Measurements from ENCODE around the gene RERE. TPM values are rescaled to one million over a fixed set of nuclear protein-coding genes. Genes with fewer than 3 reads are reported as not detected.

The RERE gene
- total and polyA plus RNA-seq, 2 experiments from 2014 or later: 148 to 170 TPM

DNA sequence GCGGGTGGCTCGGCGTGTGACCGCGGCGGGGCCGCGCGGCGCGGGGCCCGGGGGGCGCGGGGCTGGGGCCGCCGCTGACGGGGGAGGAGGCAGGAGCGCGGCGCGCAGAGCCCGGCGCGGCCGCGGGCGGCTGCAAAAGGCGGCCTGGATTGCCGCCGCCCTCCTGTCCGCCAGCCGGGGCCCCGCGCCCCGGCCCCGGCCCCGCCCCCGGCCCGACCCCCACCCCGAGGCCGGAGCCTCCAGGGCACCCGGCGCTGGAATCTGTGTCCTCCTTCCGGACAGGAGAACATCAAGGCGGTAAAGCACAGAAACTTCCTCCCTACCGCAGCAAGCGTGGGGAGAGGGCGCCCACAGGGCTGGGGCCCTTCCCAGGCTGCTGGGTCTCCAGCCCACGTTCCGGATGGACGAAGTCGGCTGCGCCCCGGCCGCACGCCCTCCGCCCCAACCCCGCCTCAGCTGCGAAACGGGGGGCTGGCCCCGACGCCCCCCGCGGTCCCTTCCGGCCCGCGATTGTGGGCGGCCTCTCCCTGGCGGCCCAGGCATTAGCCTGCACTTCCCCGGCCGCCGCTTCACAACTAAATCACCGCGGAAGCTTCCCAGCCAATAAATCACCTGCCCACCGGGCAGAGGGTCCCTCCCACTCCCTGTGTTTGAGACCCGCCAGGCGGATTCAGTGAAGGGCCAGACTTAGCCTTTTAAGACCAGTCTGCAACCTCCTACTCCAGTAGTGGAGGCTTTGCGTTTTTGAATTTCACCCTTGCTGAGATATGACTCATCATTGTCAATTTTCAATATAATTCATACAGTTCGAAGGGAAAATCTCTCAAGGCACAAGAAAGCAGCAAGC lies 393.5 kb downstream of the RERE start:
- DNase-seq (ENCODE audit: low spot score): peak; percentile 87
- H3K9me3 Mint-ChIP-seq: no peaks in the 10 kb centered on the region; the same call in 2 of the 3 replicates
- ATAC-seq: peak; percentile 71
- H3K79me2 ChIP-seq (replicated peaks; ENCODE audit: insufficient read depth): peaks cover 57% of the 10 kb centered on the region
- peak overlapping the region; percentile 76 for H3K4me3 Mint-ChIP-seq
- peaks cover 51% of the 10 kb centered on the region for H3K4me1 ChIP-seq (ENCODE audit: insufficient read depth)
- H3K27me3 ChIP-seq (ENCODE audit: insufficient read depth): no peaks in the 10 kb centered on the region
- peak overlapping the region; percentile 93 for H3K4me2 ChIP-seq
- peaks cover 9% of the 10 kb centered on the region; the same call in 1 of the 2 replicates for H3F3A ChIP-seq (replicated peaks; ENCODE audit: low read depth)
- no peak overlapping the region for H2AFZ ChIP-seq
- no peaks in the 10 kb centered on the region for H3K36me3 ChIP-seq (ENCODE audit: insufficient read depth)
- peaks cover 16% of the 10 kb centered on the region for H3K27me3 Mint-ChIP-seq (ENCODE audit: insufficient read depth, low read depth, poor library complexity)
- peaks cover 4% of the 10 kb centered on the region; the same call in 1 of the 2 replicates for H3K9me2 ChIP-seq (ENCODE audit: insufficient read depth)
- peaks cover 28% of the 10 kb centered on the region for H4K20me1 ChIP-seq (replicated peaks; ENCODE audit: insufficient read depth)
- peak overlapping the region; percentile 78 for H3K4me3 ChIP-seq
- no peak for TF ChIP-seq STAT1 (IDR thresholded peaks at IDR 0.05; ENCODE audit: unreplicated experiment)
- TF ChIP-seq, protein P1, sequence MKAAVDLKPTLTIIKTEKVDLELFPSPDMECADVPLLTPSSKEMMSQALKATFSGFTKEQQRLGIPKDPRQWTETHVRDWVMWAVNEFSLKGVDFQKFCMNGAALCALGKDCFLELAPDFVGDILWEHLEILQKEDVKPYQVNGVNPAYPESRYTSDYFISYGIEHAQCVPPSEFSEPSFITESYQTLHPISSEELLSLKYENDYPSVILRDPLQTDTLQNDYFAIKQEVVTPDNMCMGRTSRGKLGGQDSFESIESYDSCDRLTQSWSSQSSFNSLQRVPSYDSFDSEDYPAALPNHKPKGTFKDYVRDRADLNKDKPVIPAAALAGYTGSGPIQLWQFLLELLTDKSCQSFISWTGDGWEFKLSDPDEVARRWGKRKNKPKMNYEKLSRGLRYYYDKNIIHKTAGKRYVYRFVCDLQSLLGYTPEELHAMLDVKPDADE (IDR thresholded peaks at IDR 0.05): no peak
- TF ChIP-seq ZNF114 (CRISPR knock-in tag; IDR thresholded peaks at IDR 0.05): no peak
- TF ChIP-seq POLR2AphosphoS5 (IDR thresholded peaks at IDR 0.05; ENCODE audit: low read depth): peak; percentile 18; the same call in 1 of the 2 replicates
- TF ChIP-seq CREB1 (CRISPR knock-in tag; IDR thresholded peaks at IDR 0.05; ENCODE audit: low read depth): no peak
- TF ChIP-seq, protein P2, sequence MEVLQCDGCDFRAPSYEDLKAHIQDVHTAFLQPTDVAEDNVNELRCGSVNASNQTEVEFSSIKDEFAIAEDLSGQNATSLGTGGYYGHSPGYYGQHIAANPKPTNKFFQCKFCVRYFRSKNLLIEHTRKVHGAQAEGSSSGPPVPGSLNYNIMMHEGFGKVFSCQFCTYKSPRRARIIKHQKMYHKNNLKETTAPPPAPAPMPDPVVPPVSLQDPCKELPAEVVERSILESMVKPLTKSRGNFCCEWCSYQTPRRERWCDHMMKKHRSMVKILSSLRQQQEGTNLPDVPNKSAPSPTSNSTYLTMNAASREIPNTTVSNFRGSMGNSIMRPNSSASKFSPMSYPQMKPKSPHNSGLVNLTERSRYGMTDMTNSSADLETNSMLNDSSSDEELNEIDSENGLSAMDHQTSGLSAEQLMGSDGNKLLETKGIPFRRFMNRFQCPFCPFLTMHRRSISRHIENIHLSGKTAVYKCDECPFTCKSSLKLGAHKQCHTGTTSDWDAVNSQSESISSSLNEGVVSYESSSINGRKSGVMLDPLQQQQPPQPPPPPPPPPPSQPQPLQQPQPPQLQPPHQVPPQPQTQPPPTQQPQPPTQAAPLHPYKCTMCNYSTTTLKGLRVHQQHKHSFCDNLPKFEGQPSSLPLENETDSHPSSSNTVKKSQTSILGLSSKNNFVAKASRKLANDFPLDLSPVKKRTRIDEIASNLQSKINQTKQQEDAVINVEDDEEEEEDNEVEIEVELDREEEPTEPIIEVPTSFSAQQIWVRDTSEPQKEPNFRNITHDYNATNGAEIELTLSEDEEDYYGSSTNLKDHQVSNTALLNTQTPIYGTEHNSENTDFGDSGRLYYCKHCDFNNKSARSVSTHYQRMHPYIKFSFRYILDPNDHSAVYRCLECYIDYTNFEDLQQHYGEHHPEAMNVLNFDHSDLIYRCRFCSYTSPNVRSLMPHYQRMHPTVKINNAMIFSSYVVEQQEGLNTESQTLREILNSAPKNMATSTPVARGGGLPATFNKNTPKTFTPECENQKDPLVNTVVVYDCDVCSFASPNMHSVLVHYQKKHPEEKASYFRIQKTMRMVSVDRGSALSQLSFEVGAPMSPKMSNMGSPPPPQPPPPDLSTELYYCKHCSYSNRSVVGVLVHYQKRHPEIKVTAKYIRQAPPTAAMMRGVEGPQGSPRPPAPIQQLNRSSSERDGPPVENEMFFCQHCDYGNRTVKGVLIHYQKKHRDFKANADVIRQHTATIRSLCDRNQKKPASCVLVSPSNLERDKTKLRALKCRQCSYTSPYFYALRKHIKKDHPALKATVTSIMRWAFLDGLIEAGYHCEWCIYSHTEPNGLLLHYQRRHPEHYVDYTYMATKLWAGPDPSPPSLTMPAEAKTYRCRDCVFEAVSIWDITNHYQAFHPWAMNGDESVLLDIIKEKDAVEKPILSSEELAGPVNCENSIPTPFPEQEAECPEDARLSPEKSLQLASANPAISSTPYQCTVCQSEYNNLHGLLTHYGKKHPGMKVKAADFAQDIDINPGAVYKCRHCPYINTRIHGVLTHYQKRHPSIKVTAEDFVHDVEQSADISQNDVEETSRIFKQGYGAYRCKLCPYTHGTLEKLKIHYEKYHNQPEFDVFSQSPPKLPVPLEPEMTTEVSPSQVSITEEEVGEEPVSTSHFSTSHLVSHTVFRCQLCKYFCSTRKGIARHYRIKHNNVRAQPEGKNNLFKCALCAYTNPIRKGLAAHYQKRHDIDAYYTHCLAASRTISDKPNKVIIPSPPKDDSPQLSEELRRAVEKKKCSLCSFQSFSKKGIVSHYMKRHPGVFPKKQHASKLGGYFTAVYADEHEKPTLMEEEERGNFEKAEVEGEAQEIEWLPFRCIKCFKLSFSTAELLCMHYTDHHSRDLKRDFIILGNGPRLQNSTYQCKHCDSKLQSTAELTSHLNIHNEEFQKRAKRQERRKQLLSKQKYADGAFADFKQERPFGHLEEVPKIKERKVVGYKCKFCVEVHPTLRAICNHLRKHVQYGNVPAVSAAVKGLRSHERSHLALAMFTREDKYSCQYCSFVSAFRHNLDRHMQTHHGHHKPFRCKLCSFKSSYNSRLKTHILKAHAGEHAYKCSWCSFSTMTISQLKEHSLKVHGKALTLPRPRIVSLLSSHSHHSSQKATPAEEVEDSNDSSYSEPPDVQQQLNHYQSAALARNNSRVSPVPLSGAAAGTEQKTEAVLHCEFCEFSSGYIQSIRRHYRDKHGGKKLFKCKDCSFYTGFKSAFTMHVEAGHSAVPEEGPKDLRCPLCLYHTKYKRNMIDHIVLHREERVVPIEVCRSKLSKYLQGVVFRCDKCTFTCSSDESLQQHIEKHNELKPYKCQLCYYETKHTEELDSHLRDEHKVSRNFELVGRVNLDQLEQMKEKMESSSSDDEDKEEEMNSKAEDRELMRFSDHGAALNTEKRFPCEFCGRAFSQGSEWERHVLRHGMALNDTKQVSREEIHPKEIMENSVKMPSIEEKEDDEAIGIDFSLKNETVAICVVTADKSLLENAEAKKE (CRISPR knock-in tag; IDR thresholded peaks at IDR 0.05): no peak
- peak overlapping the region; percentile 96 for H3K27ac Mint-ChIP-seq
- no peaks in the 10 kb centered on the region; the same call in 2 of the 3 replicates for H3K36me3 Mint-ChIP-seq (ENCODE audit: low read depth)
- peak overlapping the region; percentile 96 for H3K27ac ChIP-seq (ENCODE audit: low read depth)
- peaks cover 25% of the 10 kb centered on the region for H3K4me1 Mint-ChIP-seq
